ENCODE data around the gene CLRN1. TPM values are rescaled to one million over a fixed set of nuclear protein-coding genes. Genes with fewer than 3 reads are reported as not detected.

CLRN1 gene
- total RNA-seq, 1 experiment from 2014 or later: not detected

- TF ChIP-seq CTCF (IDR thresholded peaks at IDR 0.05; ENCODE audit: unreplicated experiment): no peak
- no peak overlapping the region for H3K27ac Mint-ChIP-seq (ENCODE audit: unreplicated experiment)
- H3K4me3 Mint-ChIP-seq (ENCODE audit: low read depth, unreplicated experiment): no peak overlapping the region
- no peaks in the 10 kb centered on the region for H3K9me3 Mint-ChIP-seq (ENCODE audit: low read depth, unreplicated experiment)
- H3K4me1 Mint-ChIP-seq (ENCODE audit: low read depth, unreplicated experiment): no peaks in the 10 kb centered on the region
- DNase-seq: no peak
- intact Hi-C loops (cut with micrococcal nuclease; ENCODE audit: unreplicated experiment): no loop called here
- CTCF ChIA-PET: interaction anchor here (0.7 to 0.8 kb wide), 2 partner anchors 36 to 830 kb away, joined by 3 to 7 read pairs; no protein-coding TSS in a partner anchor
- H3K27me3 Mint-ChIP-seq (ENCODE audit: unreplicated experiment): peaks cover 79% of the 10 kb centered on the region
- no TSS peak for BruUV-seq (replicated peaks)
- no peaks in the 10 kb centered on the region for H3K36me3 Mint-ChIP-seq (ENCODE audit: insufficient read depth, unreplicated experiment)
Observed at GRCh38 chr3:150912501-150912900, 60.0 kb downstream of the CLRN1 start.

GRCh38 chr3:150911771-150912170, 60.8 kb downstream of the CLRN1 start:
- Mint-ChIP-seq H3K4me3 (ENCODE audit: low read depth, unreplicated experiment) (no peak overlapping the region), H3K9me3 (ENCODE audit: low read depth, unreplicated experiment) (no peaks in the 10 kb centered on the region), H3K27ac (ENCODE audit: unreplicated experiment) (no peak overlapping the region), H3K27me3 (ENCODE audit: unreplicated experiment) (peaks cover 79% of the 10 kb centered on the region), H3K36me3 (ENCODE audit: insufficient read depth, unreplicated experiment) (no peaks in the 10 kb centered on the region), H3K4me1 (ENCODE audit: low read depth, unreplicated experiment) (no peaks in the 10 kb centered on the region)
- CTCF ChIA-PET: interaction anchor here (0.6 kb wide), 2 partner anchors 10 to 395 kb away, joined by 3 to 5 read pairs; no protein-coding TSS in a partner anchor
- no TSS peak for BruUV-seq (replicated peaks)
- DNase-seq: no peak
- TF ChIP-seq CTCF (IDR thresholded peaks at IDR 0.05; ENCODE audit: unreplicated experiment): no peak
- intact Hi-C loops (cut with micrococcal nuclease; ENCODE audit: unreplicated experiment): no loop called here

- CTCF ChIA-PET: no interaction called here
- intact Hi-C loops (cut with micrococcal nuclease; ENCODE audit: unreplicated experiment): no loop called here
- H3K4me3 Mint-ChIP-seq (ENCODE audit: low read depth, unreplicated experiment): no peak overlapping the region
- H3K36me3 Mint-ChIP-seq (ENCODE audit: insufficient read depth, unreplicated experiment): no peaks in the 10 kb centered on the region
- H3K9me3 Mint-ChIP-seq (ENCODE audit: low read depth, unreplicated experiment): no peaks in the 10 kb centered on the region
- H3K27me3 Mint-ChIP-seq (ENCODE audit: unreplicated experiment): peaks cover 100% of the 10 kb centered on the region
- H3K27ac Mint-ChIP-seq (ENCODE audit: unreplicated experiment): no peak overlapping the region
- H3K4me1 Mint-ChIP-seq (ENCODE audit: low read depth, unreplicated experiment): no peaks in the 10 kb centered on the region
- no peak for TF ChIP-seq CTCF (IDR thresholded peaks at IDR 0.05; ENCODE audit: unreplicated experiment)
- no peak for DNase-seq
- no TSS peak for BruUV-seq (replicated peaks)
Observed at GRCh38 chr3:150906461-150906860, 66.1 kb downstream of the CLRN1 start.

- Mint-ChIP-seq H3K4me3 (ENCODE audit: low read depth, unreplicated experiment) (no peak overlapping the region), H3K27me3 (ENCODE audit: unreplicated experiment) (peaks cover 100% of the 10 kb centered on the region), H3K36me3 (ENCODE audit: insufficient read depth, unreplicated experiment) (no peaks in the 10 kb centered on the region), H3K4me1 (ENCODE audit: low read depth, unreplicated experiment) (no peaks in the 10 kb centered on the region), H3K9me3 (ENCODE audit: low read depth, unreplicated experiment) (no peaks in the 10 kb centered on the region), H3K27ac (ENCODE audit: unreplicated experiment) (no peak overlapping the region)
- DNase-seq: no peak
- intact Hi-C loops (cut with micrococcal nuclease; ENCODE audit: unreplicated experiment): no loop called here
- BruUV-seq (replicated peaks): no TSS peak
- no peak for TF ChIP-seq CTCF (IDR thresholded peaks at IDR 0.05; ENCODE audit: unreplicated experiment)
- CTCF ChIA-PET: no interaction called here
Observed at GRCh38 chr3:150905746-150906145, 66.8 kb downstream of the CLRN1 start.
